VCaP (cell line): ENCODE data around the gene CIT.
"Not testable (repeated sequence)": the region's sequence is repeated elsewhere in the genome, so short reads cannot be mapped to it uniquely, and the experiment has no call there.

Experiments used
- H3K27ac ChIP-seq: fragments of 450-650 bp; 2 replicates; pipeline ENCODE4 v1.5.1; 2017
- TF ChIP-seq, protein P1 (sequence below): fragments of 450-650 bp; conservative IDR thresholded peaks from 2 replicates; pipeline ENCODE4 v1.5.1; 2017; ENCODE audit warnings: mild to moderate bottlenecking, moderate library complexity

The CIT gene

DNA sequence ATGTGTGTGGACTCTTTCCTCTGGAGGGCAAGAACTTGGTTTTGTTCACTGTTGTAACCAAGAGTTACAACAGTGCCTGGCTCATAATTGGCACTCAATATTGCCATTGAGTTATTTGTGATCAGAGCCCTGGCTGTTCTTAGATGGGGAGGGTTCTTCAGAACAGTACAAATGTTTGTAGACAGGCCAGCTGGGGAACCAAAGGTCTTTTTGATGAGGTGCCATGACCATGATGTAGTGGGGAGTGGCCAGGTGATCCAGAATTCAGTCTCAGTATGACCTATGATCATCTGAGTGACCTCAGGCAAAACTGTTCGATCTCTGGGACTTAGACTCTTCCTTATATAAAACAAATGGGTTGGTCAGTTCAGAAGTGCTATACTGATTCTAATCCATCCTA lies 212.5 kb downstream of the CIT start:
- TF ChIP-seq, protein P1, sequence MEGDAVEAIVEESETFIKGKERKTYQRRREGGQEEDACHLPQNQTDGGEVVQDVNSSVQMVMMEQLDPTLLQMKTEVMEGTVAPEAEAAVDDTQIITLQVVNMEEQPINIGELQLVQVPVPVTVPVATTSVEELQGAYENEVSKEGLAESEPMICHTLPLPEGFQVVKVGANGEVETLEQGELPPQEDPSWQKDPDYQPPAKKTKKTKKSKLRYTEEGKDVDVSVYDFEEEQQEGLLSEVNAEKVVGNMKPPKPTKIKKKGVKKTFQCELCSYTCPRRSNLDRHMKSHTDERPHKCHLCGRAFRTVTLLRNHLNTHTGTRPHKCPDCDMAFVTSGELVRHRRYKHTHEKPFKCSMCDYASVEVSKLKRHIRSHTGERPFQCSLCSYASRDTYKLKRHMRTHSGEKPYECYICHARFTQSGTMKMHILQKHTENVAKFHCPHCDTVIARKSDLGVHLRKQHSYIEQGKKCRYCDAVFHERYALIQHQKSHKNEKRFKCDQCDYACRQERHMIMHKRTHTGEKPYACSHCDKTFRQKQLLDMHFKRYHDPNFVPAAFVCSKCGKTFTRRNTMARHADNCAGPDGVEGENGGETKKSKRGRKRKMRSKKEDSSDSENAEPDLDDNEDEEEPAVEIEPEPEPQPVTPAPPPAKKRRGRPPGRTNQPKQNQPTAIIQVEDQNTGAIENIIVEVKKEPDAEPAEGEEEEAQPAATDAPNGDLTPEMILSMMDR: no peak

DNA sequence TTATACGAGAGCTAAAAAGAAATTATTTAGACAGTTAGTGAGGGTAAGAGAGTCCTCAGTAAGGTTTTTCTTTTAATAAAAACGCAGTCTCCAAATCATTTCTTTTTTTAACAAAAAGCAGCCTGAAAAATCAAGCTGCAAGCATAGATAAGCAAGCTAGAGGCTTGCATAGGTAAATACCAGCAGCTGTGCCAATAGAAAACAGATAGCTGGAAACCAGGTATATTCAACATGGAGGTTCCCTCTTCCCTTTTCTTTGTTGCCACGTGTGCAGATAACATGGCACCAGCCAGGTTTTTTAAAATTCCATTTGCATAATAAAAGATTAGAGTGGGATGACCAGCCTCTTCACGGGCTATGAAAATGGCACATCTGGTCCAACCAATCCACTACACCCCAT lies 215.2 kb downstream of the CIT start:
- H3K27ac ChIP-seq: no peak overlapping the region
- TF ChIP-seq, protein P1: no peak

More for the DNA sequence above, 212.5 kb downstream of the CIT start:
- H3K27ac ChIP-seq: no peak overlapping the region

DNA sequence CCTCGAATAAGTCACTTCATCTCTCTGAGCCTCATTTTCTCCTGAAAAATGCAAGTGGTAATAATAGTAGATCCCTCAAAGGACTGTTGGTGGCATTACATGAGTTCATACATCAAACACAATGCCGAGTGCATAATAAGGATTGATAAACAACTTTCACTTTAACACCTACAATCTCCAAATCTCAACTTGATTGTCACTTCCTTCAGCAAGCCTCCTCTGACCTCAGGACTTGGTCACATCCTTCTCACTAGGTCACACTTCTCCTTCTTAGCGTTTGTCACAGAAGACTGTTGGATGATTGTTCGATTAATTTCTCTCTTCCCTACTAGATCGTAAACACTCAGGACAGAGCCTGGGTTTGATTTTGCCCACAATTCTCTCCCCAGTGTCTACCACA lies 217.0 kb downstream of the CIT start:
- TF ChIP-seq, protein P1: no peak
- H3K27ac ChIP-seq: no peak overlapping the region

DNA sequence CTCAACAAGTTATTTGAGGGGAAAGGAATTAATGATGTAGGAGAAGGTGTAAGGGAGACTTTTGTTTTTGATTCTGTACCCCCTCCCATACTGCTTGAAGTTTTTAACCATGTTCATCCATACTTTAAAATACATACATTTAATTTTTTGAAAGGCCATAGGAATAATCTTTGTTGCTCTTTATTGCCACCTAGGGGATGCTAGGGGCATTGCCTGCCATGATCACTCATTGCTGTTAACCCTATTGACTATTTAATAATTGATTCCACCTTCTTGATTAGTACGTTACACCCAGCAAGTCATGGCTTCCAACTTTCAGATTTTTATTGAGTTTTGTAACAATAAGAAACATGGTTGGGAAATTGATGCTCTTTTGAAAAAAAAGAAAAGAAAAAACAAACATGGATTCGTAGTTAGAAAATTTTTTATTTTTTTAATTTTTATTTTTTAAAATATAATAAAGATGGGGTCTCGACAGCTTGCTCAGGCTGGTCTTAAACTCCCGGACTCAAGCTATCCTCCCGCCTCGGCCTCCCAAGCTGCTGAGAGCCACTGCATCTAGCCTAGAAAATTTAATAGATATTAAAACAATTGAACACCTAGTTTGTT lies 217.7 kb downstream of the CIT start:
- TF ChIP-seq, protein P1: peak; percentile 97
- no peak overlapping the region for H3K27ac ChIP-seq

DNA sequence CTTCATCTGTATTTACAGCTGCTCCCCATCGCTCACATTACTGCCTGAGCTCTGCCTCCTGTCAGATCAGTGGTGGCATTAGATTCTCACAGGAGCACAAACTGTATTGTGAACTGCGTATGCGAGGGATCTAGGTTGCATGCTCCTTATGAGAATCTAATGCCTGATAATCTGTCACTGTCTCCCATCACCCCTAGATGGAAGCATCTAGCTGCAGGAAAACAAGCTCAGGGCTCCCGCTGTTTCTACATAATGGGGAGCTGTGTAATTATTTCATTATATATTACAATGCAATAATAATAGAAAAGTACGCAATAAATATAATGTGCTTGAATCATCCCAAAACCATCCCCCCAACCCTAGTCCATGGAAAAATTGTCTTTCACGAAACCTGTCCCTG lies 219.0 kb downstream of the CIT start:
- H3K27ac ChIP-seq: not testable (repeated sequence)
- TF ChIP-seq, protein P1: peak; percentile 67

DNA sequence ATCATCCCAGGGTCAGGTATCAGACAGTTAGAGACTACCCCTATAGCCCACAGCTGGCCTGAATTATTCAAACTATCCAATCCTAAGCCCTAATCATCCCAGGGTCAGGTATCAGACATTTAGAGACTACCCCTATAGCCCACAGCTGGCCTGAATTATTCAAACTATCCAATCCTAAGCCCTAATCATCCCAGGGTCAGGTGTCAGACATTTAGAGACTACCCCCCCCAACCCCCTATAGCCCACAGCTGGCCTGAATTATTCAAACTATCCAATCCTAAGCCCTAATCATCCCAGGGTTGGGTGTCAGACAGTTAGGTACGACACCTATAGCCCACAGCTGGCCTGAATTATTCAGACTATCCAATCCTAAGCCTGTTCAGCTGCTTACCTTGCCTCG lies 220.1 kb downstream of the CIT start:
- H3K27ac ChIP-seq: not testable (repeated sequence)

DNA sequence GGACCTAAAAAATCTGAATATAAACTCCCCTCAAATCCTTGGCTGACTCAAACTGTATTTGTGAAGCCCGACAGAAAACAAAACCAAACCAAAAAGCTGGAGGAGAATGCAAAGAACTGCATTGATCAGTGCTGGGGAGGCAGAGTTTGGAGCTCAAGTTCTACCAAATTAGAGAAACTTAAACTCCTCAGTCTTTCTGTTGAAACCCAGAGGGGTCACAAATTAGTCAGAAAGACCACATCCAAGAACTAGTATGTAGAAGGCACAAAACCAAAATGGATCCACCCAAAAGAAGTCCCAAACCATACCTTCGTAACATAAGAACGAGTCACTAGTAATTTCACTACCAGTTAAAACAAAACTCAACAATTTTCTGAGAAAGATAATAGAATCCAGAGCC lies 224.5 kb downstream of the CIT start:
- no peak overlapping the region for H3K27ac ChIP-seq
- TF ChIP-seq, protein P1: no peak

DNA sequence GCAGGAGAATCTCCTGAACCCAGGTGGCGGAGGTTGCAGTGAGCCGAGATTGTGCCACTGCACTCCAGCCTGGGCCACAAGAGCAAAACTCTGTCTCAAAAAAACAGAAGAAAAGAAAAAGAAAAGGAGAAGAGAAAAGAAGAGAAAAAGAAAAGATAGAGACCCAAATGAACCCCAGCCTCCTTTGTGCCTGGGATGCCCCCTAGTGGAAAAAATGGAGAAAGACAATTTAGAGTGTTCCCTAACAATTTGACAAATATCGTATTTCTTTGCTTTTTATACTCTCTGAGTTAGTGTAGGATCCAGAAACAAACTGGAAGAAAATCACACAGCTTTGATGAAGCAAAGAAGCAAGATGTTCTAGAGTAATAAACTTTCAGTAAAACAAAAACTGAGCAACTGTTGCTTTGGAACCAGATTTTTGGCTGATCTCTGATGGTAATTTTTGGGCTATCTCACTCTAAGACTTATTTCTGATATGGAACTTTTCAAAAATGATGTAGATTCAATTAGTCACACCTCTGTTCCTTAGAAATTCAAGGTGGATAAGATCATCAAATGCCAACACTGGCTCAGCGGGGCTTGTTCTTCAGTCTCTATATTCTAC lies 227.8 kb downstream of the CIT start:
- H3K27ac ChIP-seq: no peak overlapping the region
- TF ChIP-seq, protein P1: peak; percentile 93
